CD4-positive, alpha-beta T cell treated with Interleukin-21 for 1 hour (primary cell): ENCODE measurements around the gene FKBP1A.

ENCODE experiments used
- DNase-seq: peaks from one replicate; pipeline ENCODE4 v3.0.0-alpha.2; 2020

Gene FKBP1A

DNA sequence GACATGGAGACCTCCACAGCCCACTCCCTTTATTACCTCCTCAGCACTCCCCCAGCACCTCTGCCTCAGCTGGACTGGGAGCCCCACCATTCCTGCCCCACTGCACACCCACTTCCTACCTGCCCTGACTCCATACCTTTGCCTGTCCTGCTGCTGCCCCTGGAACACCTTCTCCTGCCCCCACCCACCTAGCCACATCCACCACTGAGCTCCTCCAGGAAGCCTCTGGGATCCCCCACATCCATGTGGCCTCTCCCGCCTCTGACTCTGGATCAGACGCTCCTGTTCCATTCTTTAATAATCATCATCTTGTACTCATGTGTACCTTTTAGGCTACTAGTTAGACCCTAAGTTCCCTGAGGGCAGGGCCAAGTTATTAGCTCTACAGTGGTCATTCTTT lies 61.8 kb downstream of the FKBP1A start:
- DNase-seq: no peak

- peak; percentile 56 for DNase-seq
These were observed 62.6 kb downstream of the FKBP1A start for GRCh38 chr20:1330075-1330830.

GRCh38 chr20:1328680-1329330 lies 64.0 kb downstream of the FKBP1A start, which contains the start of gene SDCBP2:
SDCBP2 (minus strand) TSS chr20:1329139; CDS start chr20:1320416, 8,723 bp downstream.
- DNase-seq: no peak

DNA sequence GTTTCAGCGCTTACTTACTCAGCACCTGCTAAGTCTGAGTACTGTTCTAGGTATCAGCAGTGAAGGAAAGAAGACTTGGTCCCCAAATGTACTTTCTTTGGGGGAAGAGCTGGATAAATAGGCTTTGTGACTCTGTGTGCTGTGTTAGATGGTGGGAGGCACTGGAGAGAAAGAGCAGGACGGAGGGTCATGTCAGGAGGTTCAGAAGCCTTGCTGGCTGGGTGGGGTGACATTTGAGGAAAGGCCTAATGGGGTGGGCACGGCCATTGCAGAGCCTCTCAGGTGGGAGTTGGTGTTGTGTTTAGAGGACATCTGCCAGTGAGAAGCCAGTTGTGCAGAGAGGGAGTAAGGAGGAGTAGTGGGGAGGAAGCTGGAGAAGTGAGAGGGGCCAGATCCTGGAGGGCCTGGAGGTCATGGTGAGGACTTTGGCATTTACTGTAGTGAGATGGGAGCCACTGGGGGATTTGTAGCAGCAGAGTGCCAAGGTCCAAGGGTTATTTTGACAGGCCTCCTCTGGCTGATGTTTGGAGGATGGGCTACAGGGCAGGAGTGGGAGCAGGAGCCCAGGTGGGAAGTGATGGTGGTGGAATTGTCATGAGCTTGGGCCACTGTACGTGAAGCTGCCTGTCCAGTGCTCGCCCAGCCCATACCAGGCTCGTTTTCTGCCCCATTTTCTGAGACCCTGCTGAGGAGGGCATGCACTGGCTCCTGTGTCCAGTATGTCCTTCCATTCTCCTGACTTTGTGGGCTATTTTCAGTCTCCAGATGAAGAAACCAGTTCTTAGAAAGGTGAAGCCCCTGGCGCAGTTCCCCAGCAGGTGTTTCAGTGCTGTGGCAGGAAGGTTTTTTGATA lies 64.8 kb downstream of the FKBP1A start:
- no peak for DNase-seq

- DNase-seq: no peak
These were observed 65.6 kb downstream of the FKBP1A start for GRCh38 chr20:1327241-1327653.

GRCh38 chr20:1326031-1326930 lies 66.6 kb downstream of the FKBP1A start:
- DNase-seq: no peak

- peak; percentile 99 for DNase-seq
These were observed 67.5 kb downstream of the FKBP1A start for GRCh38 chr20:1325173-1326030.

GRCh38 chr20:1324598-1325172 lies 68.2 kb downstream of the FKBP1A start:
- no peak for DNase-seq

GRCh38 chr20:1323830-1324597 lies 68.8 kb downstream of the FKBP1A start:
- no peak for DNase-seq

- no peak for DNase-seq
These were observed 69.6 kb downstream of the FKBP1A start for GRCh38 chr20:1323256-1323655.

- DNase-seq: no peak
These were observed 70.2 kb downstream of the FKBP1A start for GRCh38 chr20:1322511-1323245.

DNA sequence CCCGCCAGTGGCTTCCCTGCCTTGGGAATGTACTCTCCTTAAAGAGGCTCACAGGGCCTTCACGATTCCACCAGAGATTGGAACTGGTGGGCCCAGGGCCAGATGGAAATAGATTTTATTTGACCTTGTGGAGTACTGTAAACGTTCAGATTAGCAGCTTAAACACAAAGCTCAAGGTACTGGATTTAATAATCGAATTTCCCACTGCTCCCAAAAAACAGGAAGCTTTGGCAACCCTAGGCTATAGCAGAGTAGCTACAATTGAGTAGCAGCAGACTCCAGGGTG lies 71.3 kb downstream of the FKBP1A start:
- no peak for DNase-seq

DNA sequence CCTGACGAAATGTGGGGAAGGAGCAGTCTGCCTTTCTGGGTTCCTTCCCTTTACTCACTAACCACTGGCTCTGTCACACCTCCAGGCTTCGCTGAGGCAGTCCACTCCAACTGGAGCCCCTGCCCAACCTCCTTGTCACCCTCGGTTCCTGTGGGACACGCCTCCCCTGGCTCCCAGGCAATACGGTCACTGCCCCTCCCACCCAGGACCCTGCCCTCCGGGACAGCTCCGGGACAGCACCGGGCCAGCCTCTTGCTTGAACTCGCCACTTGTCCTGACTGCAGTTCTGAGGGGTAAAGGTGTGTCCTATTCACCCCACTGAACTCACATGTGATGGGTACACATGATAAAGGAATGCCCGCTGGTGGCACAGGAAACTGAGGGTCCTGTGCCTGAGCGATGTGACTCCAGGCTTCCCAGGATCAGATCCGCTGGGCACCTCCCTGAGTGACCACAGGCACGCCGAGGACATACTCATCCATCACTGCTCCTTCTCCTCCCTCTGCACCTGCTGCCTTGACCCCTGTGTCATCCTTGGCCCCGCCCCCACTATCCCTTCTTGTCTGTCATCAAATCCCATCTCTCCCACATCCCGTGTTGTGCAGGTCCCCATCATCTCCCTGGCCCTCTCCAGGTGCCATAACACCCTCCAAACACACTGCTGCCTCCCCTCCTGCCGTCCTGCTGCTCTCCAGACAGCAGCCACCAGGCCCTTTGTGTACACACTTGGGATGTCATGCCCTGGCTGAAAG lies 71.8 kb downstream of the FKBP1A start:
- no peak for DNase-seq

DNA sequence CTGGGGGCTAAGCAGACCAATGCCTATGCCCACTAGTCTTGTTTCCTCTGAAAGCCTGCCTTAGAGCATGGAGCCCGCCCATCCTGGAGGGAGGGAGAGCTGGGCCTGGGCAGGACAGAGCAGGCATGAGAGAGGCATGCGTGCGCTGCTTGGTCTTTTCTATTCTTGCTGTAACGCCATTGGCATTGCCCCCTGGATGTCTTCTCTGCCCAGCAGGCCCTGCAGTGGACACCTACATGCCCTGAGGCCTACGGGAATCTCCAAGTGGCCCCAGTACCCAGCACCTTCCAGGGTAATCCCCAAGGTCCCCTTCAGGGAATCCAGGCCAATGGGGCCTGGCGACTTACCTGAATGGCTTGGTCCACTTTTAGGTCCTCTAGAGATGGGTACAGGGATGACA lies 72.8 kb downstream of the FKBP1A start:
- DNase-seq: no peak

- DNase-seq: no peak
These were observed 73.4 kb downstream of the FKBP1A start for GRCh38 chr20:1319462-1319861.

DNA sequence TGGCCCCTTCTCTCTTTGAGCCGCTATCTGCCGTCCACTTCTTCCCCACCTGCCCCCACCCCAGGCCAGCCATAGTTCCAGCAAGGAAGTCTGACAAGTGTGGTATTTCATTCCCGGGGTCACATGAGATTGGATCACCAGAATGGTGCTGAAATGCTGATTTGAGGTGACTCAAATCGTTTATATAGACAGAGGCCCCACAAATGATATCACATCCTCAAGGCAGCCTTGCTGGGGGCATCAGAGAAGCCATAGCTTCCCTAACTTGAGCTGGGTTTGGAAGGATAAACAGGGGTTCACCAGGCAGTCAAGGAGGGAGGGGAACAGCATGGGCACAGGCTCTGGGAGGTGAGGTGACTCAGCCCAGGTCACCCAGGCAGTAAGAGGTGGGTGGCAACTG lies 73.8 kb downstream of the FKBP1A start:
- no peak for DNase-seq
